GM12878 (cell line): ENCODE data around the gene OCA2.

Experiments
- HDAC2 ChIP-seq: fragments of 200-600 bp; sonication (generic); IDR thresholded peaks from 2 replicates; pipeline ENCODE4 v1.6.1; 2017
- SMAD5 ChIP-seq: IDR thresholded peaks from 2 replicates; pipeline ENCODE4 v1.6.1; 2016; ENCODE audit warnings: antibody characterized with exemption, low read depth
- TCF7 ChIP-seq: IDR thresholded peaks from 2 replicates; pipeline ENCODE4 v1.6.1; 2014; ENCODE audit warnings: antibody characterized with exemption, borderline replicate concordance
- TF ChIP-seq, protein P1 (sequence below), 3 experiments: IDR thresholded peaks in 2 of 3; conservative IDR thresholded peaks in 1 of 3; 2 replicates each; pipeline ENCODE4 v1.5.1; 2011; ENCODE audit warnings: low read depth in 3 of 3, low read length in 3 of 3, mild to moderate bottlenecking in 3 of 3, control low read depth in 2 of 3, moderate library complexity in 2 of 3, inconsistent platforms in 1 of 3, mixed read lengths in 1 of 3; ENCODE audit not compliant: control insufficient read depth in 2 of 3, insufficient read depth in 1 of 3; ENCODE audit errors: extremely low read depth in 1 of 3
- TF ChIP-seq, protein P2 (sequence below): fragments of 450-650 bp; IDR thresholded peaks from 2 replicates; pipeline ENCODE4 v1.6.1; 2018; ENCODE audit warnings: mild to moderate bottlenecking, low read depth, moderate library complexity; ENCODE audit not compliant: partially characterized antibody

DNA sequence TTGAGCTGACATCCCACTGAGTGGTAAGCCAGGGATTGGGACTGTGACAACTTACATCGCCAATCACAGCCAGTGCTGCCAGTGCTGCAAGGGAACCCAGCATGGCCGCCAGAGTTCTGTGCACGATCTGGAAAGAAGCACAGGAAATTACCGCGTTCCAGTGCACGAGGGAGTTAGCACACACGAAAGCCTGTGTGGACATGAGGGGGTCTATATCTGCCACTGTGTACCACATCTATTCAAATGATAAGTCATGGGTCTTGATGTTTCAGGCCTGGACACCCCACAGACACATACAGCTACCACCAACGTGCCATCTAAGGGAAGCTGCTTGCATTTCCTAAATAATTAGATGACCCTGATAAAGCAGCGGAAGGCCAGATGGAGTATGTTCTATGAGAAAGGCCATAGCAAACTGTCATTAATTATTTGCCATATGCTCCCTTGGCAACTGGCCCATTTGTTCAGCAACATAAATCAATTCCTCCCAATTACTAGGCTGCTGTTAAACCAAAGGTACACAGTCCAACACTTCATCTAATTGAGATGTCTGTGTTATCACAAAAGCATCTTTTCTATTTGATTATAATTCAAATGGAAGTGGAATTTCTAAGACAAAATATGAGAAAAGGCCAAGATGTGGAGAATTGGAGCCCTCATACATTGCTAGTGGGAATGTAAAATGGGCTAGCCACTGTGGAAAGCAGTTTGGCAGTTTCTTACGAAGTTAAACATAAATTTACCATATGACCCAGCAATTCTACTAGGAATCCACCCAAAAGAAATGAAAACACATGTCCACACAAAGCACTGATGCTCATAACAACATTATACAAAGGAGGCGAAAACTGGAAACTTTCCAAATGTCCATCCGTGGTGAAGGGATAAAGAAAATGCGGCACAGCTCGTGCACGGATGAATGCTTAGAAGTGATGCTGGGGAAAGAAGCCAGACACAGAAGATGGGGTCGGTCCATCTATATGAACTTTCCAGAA is 108.3 kb downstream of the OCA2 start:
- TF ChIP-seq, protein P1, sequence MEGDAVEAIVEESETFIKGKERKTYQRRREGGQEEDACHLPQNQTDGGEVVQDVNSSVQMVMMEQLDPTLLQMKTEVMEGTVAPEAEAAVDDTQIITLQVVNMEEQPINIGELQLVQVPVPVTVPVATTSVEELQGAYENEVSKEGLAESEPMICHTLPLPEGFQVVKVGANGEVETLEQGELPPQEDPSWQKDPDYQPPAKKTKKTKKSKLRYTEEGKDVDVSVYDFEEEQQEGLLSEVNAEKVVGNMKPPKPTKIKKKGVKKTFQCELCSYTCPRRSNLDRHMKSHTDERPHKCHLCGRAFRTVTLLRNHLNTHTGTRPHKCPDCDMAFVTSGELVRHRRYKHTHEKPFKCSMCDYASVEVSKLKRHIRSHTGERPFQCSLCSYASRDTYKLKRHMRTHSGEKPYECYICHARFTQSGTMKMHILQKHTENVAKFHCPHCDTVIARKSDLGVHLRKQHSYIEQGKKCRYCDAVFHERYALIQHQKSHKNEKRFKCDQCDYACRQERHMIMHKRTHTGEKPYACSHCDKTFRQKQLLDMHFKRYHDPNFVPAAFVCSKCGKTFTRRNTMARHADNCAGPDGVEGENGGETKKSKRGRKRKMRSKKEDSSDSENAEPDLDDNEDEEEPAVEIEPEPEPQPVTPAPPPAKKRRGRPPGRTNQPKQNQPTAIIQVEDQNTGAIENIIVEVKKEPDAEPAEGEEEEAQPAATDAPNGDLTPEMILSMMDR (IDR thresholded peaks at IDR 0.05 in 2 of 3, conservative IDR thresholded peaks at IDR 0.05 in 1 of 3; ENCODE audit: control insufficient read depth in 2 of 3, extremely low read depth in 1 of 3, insufficient read depth in 1 of 3, low read depth in 3 of 3, low read length in 3 of 3) = no peak
- TF ChIP-seq, protein P2, sequence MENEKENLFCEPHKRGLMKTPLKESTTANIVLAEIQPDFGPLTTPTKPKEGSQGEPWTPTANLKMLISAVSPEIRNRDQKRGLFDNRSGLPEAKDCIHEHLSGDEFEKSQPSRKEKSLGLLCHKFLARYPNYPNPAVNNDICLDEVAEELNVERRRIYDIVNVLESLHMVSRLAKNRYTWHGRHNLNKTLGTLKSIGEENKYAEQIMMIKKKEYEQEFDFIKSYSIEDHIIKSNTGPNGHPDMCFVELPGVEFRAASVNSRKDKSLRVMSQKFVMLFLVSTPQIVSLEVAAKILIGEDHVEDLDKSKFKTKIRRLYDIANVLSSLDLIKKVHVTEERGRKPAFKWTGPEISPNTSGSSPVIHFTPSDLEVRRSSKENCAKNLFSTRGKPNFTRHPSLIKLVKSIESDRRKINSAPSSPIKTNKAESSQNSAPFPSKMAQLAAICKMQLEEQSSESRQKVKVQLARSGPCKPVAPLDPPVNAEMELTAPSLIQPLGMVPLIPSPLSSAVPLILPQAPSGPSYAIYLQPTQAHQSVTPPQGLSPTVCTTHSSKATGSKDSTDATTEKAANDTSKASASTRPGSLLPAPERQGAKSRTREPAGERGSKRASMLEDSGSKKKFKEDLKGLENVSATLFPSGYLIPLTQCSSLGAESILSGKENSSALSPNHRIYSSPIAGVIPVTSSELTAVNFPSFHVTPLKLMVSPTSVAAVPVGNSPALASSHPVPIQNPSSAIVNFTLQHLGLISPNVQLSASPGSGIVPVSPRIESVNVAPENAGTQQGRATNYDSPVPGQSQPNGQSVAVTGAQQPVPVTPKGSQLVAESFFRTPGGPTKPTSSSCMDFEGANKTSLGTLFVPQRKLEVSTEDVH = no peak
- TF ChIP-seq SMAD5 (no peak), HDAC2 (no peak), TCF7 (no peak)
